Activated CD4-positive, alpha-beta T cell treated with anti-CD3 and anti-CD28 coated beads for 48 hours (primary cell): ENCODE data around the gene MAP2K6.

Source experiments
- DNase-seq: peaks from one replicate; pipeline ENCODE4 v3.0.0-alpha.2; 2020

The MAP2K6 gene

DNA sequence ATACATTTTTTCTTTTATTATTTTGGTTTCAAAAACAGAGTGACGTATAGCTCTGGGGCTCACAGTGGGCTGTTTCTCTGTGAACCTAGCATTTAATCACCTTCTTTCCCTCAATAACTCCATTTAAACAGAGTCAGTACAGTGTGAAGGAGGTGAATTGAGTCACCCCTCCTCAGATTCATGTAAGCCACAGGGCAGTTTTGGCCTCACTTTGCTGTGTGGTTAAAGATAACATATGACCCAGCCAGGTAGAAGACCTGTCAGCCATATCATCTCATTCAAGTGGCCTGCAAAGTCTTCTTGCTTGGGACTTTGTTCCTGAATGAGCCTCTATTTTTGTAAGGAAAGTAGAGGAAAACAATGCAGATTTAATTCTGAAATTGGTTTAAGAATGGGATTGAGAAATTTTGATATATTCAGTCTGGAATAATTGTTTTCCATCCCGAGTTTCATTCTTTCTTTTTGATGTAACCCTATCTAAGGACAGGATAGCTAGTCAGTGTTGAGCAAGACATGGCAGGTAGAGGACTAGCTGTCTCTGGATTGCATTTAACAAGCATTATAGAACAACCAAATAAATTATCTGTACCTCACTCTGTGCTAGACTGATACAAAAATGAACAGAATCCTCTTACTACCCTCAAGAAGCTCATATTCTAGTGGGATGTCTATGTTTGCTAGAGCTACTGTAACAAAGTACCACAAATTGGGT, 13.1 kb downstream of the MAP2K6 start:
- DNase-seq = no peak

DNA sequence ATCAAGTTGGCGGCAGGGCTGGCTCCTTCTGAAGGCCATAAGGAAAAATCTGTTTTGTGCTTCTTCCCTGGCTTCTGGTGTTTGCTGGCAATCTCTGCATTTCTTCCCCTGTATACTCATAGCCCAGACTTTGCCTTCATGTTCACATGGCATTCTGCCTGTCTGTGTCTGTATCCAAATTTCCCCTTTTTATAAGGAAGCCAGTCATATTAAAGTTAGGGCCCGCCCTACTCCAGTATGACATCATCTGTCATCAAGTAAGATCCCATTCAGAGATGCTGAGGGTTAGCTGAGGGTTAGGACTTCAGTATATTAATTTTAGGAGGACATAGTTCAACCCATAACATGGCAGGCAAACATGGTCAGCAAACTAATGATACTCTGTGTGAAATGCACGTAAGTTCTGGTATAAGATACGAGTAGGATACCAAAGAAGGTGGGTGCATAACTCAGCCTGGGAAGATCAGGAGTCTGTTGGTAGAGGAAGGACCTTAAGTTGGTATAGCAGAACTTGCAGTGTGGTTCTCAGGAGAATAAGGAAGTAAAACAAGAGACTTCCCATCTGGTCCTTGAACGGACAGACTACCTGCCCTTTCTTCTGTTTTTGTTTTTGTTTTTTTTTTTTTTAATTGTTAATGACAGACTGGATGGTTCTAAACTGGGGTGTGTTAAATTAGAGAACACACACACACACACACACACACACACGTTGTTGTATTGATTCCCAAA, 13.9 kb downstream of the MAP2K6 start:
- DNase-seq = no peak

DNA sequence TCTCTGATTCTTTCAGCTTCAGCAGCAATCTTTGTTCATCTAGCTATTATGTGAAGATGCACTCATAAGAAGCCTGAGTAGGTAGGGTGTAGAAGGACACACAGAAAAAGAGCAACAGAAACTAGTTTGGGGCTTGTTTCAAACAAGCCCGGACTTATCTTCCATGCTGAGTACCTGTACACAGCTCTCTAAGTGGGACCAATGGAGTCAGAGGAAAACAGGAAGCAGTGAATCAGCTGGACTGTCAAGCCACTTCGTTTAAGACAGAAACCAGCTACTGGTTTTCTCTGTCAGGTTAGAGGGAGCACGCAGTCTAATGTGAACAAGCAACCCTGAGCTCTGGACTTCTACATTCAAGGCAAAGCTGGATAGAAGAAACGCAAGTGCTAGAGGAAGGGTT, 16.0 kb downstream of the MAP2K6 start:
- no peak for DNase-seq

DNA sequence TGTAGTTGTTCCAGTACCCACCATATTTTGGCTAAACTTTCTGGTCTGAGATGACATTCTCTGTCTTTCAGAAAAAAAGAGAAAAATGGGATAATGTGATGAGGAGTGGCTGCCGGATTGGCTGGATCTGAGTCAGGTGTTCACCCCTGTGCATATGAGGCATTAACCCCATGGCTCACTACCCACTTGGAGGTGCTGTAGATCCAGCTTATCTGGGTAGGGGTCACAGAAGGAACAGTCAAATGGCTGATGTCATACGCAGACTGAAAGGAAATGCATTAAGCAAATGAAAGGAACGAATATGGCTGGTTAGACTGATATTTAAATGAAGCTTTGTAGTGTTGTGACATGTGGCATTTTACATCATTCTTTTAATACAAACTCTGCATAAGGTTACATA, 17.3 kb downstream of the MAP2K6 start:
- DNase-seq = no peak

DNA sequence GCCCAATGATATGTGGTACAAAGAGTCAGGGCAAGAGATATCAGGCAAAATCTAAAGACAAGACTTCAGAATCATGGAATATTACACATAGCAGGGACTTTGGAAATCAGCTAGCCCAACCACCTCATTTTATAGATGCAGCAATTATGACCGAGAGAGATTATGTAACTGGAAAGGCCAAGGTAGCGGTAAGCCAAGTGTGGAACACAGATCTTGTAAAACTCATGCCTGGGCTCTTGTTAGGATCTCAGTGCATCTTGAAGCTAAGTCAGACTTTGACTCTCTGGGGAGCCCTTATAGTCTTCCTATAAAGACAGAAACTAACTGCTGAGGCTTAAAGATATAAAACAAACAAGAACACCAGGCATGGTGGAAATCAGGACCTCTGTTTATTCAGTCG, 18.6 kb downstream of the MAP2K6 start:
- DNase-seq = no peak

DNA sequence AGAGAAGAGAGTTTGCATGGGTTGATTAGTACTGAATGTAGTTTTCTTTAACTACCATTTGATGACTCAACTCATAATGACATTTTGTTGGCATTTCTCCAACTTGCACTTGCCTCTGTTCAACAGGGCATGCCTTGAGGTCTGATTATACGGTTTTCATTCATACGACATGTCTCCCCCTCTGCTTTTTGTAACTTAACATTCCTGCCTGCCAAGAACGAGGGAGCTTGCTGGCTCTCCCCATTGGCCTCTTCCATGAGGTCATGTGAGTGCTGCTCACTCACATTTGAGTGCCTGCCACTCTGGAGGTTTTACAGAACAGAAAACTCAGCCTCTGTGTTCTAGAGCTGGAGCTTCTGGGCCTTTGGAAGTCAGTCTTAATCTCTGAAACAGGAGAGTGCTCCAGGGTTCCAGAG, 19.7 kb downstream of the MAP2K6 start:
- DNase-seq = no peak

DNA sequence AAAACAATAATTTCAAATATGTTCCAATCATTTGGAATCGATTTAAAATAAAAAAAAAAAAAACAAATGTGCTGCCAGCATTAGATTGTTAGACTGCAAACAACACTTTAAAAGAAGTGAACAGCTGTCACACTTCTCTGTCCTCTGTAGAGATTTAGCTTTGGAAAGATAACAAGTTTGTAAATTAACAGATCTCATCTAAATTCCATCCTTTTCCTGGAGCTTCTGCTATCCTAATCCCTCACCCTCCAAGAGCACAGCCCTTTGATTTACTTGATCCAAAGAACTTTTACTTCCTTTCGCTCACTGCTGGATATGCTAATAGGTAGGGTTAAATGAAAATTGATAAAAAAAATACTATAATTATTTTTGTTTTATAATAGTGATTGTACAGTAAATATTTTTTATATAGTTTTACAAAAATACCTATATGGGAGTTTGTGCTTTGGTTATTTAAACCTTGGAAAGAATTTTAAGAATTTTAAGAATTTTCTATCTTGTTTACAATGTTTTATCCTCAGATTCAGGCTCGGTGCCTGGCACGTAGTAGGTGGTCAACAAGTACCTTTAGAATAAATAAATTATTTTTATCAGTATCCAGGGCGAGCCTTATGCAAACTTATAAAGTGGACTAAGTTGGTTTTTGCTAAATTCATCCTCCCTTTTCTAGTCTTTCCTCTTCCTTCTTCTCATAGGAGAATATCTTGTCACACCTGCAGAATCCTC, 21.6 kb downstream of the MAP2K6 start:
- no peak for DNase-seq

DNA sequence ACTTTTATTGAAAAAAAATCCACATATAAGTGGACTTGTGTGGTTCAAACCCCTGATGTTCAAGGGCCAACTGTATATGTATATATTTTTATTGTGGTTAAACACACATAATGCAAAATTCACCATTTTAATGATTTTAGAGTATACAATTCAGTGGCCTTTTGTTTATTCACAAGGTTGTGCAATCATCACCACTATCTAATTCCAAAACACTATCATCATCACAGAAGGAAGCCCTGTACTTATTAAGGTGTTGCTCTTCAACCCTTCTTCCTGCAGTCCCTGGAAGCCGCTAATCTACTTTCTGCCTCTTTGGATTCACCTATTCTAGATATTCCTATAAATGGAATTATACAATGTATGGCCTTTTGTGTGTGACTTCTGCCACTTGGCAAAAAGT, 23.0 kb downstream of the MAP2K6 start:
- no peak for DNase-seq

DNA sequence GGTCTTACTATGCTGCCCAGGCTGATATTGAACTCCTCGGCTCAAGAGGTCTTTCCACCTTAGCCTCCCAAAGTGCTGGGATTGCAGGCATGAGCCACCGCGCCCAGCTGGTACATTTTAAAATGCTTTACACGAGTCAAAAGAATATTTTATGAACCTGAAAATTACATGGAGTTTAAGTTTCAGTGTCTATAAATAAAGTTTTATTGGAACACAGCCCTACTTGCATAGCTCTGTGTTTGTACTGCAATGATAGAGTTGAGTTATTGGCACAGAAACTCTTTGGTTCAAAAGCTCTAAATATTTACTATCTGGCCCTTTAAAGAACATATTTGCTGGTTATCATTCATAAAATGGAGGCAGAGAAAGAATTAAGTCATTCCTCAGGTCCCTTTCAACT, 24.3 kb downstream of the MAP2K6 start:
- DNase-seq = no peak

DNA sequence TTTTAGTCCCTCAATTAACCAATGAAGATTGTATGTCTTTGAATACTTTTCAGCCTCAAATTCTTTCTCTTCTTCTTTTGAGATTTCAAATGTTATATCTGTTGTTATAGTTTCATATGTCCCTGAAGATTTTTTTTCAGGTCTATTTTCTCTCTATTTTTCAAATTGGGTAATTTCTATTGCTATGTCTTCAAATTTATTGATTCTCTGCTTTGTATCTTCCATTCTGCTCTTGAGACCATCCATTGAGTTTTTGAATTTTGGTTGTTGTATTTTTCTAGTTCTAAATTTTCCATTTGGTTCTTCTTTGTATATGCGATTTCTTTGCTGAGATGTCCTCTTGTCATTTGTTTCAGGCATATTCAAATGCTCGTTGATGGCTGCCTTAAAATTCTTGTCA, 26.7 kb downstream of the MAP2K6 start:
- no peak for DNase-seq

DNA sequence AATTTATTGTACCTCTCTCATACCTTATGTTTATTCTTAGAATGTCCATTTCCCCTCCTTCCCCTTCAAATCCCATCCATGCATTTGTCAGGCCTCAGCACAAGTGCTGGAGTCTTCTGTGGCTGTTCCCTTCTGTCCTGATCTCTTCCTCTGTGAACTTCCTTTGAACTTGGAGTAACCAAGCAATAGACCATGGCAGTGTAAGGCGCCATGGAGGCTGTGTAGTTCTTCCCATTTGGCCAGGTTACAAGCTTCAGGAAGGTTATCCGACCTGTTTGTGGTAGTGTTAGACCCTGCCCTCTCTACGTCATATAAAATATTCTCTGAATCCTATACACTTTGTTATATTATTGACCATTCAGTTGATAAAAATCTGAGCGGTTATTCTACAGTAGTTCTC, 28.6 kb downstream of the MAP2K6 start:
- DNase-seq = no peak

DNA sequence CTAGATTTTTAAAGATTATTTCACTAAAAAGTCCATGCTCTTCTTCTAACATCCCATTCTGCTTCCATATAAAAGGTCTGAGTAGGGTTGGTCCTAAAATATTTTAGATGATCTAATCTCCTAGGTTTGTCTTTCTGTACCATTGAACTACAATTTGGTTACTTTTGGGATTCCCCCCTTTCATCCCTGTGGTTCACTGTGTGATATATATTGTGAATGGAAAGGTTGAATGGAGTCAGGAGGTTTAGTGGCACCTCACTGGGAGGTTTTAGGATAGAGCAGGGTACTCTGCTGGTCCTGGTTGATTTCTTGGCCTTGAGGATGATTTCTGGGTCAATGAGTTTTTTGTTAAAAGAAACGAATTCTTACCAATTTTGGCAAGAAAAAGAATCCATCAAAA, 29.5 kb downstream of the MAP2K6 start:
- no peak for DNase-seq

DNA sequence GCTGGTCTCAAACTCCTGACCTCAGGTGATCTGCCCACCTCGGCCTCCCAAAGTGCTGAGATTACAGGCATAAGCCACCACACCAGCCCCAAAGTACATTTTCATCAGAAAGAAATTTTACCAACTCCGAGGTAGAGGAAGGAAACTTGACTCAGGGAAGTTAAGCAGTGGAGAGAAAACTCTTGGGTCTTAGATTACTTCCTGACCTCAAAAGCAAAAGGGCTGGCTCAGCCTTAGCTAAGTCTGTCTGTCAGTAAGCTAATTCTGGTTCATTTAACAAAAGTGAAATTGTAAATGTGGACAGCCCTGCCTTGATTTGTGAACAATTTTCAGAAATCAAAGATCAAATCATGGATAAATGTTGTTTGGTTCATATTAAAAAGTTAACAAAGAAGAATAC, 30.6 kb downstream of the MAP2K6 start:
- no peak for DNase-seq

DNA sequence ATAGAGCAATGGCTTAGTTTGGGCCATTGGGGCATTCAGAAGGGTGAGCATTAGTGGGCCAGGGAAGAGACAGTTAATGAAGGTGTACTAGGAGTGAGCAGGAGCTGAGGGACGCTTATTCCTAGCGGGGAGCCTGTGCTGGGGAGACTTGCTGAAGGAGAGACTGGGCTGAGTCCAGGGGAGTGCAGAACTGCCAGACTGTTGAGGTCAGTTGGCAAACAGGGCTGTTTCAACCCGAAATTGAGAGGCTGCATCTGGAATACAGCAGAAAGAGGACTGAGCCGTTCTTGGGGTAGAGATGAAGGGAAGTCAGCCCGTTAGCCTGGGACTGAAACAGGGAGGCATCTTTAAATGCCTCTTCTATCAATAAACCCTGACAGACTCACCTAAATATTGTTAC, 33.2 kb downstream of the MAP2K6 start:
- DNase-seq = no peak

DNA sequence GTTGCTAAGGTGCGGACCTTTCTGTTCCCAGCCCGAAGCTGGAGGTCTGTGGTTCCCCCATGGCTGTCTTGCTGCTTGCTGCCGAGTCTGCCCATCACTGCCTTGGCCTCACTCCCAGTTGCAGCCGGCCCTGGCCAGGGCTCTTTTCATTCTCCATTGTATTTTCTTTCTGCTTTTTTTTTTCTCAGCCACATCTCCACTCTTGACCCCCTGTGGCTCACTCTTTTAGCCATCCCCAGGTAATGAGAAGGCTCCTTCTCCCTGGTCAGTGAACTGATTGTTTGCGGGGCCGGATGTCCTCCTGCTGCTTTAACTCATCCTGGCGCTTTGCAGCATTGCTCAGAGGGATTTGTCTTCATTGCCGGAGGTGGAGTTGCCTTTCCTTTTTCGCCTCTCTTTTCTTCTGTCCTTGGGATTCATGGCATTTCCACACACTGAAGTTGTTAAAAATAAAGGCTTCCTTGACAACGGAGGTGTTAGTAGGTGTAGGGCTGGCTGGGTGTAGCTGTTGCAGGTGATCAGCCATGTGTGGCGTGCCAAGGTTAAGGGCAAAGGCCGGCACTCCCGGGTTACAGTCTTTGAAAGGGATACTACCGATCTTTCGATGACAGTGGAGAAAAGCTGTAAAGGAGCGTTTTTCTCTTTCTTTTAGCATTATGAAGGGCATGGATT, 34.1 kb downstream of the MAP2K6 start:
- DNase-seq = no peak

DNA sequence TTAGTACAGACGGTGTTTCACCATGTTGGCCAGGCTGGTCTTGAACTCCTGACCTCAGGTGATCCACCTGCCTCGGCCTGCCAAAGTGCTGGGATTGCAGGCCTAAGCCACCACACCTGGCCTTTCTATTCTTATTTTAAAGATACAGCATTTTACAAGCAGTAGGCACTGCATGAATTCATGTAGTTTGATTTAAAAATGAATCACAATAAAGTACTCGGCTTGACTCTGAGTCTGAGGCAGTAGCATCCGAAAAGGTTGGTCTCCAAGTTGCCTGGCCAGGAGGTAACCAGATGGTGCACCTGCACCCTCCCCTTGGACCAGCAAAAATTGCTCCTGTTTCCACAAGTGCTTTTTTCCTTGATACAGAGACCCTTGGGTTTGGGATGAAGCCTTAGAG, 35.6 kb downstream of the MAP2K6 start:
- DNase-seq = no peak

DNA sequence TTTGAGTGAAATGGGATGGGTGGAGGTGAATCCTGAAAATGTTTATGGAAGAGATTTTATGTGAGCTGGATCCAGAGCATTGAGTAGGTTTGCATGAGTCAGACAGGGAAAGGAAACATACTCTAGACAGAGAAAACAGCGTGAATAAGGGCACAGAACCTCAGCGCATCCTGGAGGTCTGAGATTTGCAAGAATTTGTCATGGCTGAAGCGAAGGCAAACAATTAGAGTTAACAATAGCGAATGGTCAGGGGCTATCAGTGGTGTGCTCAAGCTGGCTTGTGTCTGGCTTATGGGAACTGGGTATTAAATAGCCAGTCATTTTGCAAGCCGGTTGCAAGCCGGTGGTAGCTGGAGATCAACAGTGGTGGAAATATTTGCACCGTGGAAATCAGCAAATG, 36.4 kb downstream of the MAP2K6 start:
- no peak for DNase-seq

DNA sequence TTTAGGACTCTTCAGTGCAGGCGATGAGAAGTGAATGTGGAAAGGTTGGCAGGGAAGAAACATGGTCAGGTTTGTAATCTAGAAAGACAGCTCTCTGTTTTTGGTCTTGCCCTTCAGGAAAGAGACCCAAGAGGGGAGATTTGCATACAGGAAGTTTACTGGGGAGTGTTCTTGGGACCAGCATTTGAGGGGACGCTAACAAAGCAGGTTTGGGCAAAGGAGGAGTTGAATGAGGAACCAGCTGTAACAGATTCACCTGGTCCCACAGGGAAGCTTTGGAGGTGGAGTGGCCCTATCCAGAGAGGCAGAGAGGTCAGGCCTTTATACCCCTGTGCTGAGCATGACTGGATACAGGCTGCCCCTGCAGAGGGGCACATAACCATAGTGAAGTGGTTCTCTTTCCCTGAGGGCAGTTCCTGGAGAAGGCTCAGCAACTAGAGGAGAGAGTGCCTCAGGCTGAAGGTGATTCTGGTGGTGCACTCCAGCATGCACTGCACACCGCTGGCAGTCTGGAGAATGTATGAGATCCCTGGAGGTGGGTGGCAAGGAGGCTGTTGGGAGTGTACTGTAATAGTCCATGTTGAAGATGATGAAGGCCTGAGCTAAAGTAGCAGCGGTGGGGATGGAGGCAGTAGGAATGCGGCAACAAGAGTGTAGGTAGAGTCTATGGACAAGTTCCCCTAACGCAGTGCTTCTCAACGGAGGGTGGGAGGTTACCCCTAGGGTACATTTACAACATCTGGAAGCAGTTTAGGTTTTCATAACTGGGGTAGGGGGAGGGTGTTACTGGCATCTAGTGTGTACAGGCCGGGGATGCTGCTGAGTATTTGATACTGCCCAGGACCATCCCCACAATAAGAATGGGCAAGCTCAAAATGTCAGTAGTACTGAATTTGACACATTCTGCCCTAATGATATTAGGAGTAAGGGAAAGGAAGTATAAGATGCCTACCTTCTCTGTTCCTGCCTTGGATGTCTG, 37.2 kb downstream of the MAP2K6 start:
- DNase-seq = no peak

DNA sequence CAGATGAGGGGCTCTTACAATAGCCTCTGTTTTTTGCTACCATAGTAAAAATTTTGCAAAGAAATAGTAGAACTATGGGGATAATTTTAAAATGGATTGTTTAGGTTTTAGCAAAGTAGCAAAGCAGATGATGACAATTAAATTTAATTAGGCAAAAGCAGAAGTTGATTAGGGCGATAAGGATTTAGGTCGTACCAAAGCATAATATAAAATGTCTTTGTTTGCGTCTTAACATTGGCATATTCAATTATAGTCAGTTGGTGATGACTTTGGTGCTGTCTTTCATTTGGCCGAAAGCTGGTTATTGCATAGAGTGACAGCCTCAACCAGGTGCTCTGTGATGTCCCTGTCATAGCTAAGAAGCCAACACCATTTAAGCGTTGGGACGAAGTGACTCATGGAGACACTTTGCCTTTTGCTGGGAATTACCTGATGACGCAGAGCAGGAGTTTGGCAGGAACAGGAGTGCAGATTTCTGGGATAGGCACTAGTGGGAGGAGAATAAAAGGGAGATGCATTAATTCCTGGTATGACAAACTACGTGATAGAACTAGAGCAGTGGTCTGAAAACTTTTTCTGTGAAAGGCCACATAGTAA, 38.3 kb downstream of the MAP2K6 start:
- no peak for DNase-seq

DNA sequence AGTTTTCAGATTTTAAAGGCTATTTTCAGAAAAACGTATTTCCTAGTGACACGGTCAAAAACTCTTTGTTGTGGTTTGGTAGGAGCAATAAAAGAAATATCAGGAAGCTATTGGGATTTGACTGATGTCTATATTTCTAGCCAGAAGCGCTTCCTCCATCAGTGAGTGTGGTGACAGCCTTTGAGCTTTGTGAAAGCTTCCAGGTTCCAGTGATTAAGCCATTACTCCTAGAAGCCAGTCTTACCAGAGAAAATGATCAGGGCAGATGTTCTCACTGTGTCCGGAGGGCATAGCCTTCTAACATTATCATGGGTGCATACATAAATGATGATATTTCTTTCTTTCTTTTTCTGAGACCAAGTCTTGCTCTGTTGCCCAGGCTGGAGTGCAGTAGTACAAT, 39.6 kb downstream of the MAP2K6 start:
- DNase-seq = no peak

DNA sequence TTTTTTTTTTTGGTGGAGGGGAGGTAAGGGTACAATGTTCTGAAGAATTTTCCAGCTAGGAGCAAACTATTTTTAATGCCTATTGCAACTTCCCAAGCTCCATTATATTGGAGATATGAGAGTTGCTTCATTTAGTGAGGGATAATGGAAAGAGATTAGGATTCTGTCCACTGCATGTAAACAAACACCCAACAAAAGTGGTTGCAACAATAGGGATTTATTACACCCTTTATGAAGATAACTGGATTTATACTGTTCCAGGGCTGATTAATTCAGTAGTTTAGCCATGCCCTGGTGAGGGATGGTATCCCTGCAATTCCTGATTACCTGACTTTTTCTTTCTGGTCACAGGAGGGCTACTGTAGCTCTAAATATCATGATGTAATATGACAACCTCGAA, 40.5 kb downstream of the MAP2K6 start:
- DNase-seq = no peak

DNA sequence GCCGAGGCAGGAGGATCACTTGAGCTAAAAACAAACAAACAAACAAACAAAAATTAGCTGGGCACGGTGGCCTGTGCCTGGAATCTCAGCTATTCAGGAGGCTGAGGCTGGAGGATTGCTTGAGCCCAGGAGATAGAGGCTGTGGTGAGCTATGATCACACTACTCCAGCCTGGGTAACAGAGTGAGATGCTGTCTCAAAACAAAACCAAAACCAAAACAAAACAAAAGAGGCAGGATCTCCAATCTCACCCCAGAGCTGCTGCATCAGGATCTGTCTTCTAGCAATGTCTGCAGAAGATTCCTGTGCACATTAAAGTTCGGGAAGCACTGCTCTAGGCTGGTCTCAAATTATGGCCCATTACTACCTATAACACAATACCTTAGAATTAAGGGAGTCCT, 43.1 kb downstream of the MAP2K6 start:
- DNase-seq = no peak
